COR-L47 (cell line): Measurements from ENCODE around the gene MSH5.

Experiments
- DNase-seq: peaks from one replicate; lab custom pipeline; 2025; lab: John Stamatoyannopoulos, UW

Gene MSH5

DNA sequence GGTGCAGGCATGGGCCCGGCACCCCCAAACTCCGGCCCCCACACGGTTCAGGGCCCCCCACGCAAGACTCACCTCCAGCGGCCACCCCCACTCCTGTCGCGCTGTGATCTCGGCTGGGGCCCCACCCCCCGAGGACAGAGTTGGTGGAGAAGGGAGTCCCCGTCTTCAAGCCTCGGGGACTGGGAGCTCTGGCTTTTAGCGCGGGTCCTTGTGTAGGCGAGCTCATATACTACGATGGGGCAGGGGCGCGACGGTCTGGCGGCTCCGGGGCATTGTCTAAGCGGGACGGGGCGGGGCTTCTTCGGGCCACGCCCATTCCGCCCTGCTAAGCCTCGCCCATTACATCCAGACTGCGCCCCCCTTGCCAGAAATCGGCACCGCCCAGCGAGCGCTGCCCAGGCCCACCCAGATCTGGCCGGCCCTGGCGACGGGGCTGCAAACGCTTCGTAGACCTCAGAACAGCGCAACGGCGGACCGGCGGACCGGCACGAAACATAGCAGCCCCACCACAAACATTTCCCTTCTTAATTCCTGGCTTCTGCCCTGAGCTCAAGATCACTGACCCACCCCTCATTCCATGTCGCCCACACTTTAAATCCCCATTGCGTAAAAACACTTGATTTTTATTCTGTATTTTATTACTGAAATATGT lies 9.7 kb upstream of the MSH5 start:
- no peak for DNase-seq

DNA sequence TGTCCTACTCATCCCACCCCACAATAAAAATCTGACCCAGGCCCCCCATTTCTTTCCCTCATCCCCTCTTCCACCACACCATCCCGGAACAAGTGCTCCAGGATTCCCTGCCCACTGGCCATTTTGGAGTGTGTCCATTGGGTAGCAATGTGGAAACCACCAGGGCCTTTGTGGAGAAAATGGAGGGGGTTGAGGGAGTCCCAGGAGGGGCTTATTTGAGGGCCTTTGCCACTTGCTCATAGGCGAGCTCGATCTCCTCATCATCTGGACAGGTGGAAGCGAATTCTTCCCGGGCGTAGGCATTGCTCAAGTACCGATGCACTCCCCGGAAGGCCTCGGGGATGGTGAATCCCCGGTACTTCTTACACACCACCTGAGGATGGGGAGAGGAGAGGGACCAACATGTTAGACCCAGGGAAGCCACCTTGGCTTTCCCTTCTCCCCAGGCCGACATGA lies 9.1 kb upstream of the MSH5 start:
- no peak for DNase-seq

DNA sequence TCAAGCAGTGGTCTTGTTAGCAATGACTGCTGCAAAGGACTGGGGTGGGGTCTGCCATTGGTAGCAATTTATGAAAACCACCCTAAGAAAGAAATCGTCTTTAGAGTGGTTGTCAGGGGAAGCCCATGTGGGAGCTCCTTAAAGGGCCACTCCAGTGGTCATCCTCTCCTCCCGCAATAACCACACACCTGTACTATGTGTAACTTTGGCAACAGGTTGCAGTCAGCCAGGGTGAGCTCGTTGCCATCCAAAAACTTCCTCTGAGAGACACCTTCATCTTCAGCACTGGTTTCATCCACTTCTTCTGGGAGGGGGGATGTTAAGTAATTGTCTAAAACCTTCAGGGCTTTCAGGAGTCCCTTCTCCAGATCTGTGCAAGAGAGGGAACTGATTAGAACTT lies 7.8 kb upstream of the MSH5 start:
- no peak for DNase-seq

DNA sequence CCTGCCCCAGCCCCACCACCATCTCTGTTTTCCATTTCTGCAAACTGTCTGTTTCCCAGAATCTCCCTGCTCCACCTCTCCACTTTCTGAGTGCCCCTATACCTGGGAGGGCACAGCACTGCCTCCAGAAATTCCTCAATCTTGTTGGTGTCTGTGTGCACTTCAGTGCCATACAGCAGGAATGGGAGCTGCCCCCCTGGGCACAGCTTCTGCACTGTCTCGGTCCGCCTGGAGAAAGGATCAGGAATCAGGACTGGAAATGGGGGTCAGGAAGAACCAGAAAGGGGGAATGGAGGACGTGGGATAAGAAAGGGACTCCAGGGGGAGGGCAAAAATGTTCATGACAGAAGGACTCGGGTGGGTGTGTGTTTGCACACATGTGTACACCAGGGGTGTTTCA lies 6.1 kb upstream of the MSH5 start:
- DNase-seq: no peak

DNA sequence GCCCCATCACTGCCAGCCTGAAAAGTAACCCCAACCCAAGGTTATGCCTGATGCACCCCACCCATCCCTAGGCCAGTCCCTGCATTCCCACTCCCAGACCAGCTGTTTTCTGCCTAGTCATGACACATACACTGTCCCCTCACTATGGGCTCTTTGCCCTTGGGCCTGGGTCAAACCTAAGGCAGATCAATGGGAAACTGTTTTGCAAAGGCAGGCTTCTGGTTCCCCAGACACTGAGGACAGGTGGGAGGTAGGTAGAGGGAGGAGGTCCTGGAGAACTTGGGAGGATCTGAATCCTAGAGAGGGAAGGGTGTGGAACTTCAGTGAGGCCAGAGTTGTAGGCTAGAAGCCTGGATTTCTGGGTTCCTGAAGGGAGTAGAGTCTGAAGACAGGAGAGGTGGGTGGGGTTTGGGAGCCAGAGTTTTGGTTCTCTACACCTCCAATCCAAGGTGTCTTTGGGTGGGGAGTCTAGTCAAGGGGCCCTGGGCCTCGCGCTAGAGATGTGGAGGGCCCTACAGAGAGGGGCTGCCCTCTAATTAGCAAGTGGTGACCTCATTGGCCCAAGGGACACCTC lies 5.5 kb upstream of the MSH5 start:
- DNase-seq: no peak

DNA sequence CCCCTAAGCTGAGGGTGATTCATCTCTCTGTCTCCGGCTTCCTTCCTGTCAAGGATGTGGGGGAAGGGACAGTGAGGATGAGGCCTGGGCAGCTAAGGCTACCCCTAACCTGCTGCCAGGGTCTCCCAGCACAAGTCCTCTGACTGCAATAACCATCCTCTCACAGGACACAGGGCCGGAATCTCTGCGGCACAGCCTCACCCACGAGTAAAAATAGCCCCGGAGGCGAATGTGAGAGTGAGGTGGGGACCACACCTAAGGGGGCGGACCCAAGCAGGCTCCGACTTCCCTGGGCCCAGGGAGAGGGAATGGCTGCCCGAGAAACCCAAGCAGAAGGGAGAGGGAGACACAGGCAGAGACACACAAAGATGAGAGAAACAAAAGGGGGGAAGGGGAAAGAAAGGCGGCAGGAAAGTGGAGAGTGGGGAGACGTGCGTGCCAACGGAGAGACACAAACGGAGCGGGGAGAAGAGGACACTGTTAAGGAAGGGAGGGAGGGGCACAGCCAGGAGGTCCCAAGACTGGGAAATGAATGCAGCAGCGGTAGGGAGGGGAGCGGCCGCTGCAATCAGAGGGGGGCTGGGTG lies 4.9 kb upstream of the MSH5 start:
- DNase-seq: no peak

DNA sequence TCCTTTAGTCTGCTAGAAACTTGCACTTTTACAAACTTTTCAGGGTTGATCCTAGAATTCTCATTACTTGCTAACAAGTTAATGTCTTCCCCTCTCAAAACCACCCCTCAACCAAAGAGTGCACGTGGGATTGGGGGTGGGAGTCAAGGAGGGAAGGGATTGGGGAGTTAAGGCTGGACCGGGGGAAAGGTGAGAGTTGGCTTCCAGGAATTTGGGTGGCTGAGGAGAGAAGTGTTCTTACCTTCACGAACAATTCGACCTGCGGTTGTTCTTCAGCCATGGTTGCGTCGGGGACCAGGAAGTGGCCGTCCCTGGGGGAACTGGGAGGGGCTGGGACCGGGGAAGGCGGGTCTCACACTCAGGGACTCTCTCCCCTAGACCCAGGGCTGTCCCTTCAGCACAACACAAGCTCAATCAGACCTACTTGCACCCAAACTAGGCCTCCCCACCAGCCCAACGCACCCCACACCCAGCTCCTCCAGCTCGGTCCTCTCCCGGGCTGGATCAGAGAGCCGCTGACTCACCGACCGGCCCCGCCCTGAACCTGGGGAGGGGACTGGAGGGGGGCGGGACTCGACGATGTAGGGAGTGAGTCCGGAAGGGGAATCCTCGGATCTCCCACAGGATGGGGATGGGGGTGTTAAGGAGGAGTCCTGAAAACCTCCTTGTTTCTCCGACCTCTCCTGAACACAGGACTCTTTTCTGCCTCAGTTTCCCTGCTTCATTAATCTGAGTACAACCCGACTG lies 3.6 kb upstream of the MSH5 start, which contains the start of gene CLIC1:
Gene CLIC1, minus strand, starts transcription at position 510 of the 747 bp plus-strand sequence. Its CDS starts 230 bp downstream, at position 280.
- DNase-seq: peak; percentile 63

DNA sequence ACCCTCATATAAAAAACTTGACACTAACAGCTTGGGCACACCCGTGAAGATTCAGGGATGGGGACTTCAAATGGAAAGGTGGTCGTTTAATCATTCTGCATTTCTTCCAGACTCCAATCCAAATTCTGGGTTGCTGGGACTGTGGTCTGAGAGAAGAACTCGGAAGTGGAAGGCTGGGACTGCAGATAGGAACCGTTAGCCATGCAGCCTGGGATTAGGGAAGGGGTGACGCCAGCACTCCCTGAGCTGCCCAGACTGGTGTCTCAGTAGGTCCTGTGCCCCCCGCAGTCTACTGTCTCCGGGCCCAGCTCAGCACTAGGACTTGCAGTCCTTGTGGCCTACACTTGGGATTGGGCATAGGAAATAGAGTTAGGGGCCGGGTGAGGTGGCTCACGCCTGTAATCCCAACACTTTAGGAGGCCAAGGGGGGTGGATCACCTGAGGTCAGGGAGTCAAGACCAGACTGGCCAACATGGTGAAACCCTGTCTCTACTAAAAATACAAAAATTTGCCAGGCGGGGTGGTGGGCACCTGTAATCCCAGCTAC lies 3.0 kb upstream of the MSH5 start:
- DNase-seq: no peak

DNA sequence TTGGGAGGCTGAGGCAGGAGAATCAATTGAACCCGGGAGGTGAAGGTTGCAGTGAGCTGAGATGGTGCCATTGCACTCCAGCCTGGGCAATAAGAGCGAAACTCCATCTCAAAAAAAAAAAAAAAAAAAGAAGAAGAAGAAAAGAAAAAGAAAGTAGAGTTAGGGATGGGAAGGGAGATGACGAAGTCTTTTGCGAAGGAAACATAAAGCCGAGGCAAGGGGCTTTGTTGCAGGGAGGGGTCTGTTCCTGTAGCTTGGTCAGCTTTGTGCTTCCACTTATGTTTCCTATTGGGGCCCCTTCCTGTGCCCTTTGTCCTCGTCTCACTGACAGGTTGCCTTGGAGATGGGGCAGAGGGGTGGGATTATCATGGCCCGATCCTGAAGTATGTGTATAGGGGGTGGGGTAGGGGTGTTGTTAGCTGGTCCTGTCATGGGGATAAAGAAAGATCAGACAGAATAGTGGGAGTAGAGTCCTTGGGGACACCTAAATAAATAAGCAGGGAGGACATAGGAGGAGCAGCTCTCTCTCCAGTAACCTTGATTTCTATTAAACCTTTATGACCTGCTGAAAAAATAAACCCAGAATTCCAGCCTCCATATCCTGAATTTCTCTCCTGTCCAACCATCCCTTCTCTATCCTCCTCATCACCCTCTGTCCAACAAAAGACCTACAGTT lies 2.4 kb upstream of the MSH5 start:
- no peak for DNase-seq

DNA sequence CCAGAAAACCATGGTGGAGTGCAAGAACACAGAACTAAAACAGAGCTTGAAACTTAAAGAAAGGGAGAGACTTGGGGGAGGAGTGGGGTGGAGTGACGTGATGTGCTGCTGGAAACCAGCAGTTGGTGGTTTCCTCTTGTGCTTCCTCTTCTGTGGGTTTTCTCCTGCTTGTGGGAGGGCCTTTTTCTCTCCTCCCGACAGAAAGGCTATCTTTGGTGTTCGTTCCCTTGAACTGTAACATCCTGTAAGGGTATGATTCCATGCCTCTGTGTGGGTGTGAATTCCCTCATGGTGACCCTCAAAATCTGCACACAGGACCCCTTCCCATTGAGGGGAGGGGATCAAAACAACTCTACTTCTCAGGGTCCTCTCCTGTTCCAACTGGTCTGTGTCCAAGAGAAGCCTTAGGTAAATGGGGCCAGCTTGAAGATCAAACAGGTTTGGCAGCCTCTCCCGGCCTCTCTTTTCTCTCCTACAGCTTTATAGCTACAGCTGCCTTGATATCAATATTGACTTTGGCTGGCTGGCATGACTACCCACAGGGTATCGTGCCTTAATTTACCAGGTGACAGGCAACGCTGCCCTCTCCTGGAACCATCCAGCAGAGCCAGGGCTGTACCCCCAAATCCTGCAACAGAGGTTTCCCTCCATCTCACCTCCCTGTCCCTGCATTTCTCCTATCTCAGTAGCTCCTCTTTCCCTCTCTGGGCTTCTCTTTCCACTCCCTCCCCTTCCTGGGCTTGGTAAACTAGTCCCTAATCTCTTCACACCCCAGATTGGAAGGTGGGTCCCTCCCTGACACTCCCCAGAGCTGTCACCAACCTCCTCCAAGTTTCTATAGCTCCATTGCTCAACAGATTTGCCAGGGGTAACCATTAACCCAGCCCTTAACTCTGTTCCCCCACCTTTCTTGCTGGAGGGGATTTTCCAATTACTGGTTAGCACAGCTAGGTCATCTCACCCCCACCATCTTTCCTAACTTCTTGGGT lies 1.5 kb upstream of the MSH5 start:
- peak; percentile 92 for DNase-seq

DNA sequence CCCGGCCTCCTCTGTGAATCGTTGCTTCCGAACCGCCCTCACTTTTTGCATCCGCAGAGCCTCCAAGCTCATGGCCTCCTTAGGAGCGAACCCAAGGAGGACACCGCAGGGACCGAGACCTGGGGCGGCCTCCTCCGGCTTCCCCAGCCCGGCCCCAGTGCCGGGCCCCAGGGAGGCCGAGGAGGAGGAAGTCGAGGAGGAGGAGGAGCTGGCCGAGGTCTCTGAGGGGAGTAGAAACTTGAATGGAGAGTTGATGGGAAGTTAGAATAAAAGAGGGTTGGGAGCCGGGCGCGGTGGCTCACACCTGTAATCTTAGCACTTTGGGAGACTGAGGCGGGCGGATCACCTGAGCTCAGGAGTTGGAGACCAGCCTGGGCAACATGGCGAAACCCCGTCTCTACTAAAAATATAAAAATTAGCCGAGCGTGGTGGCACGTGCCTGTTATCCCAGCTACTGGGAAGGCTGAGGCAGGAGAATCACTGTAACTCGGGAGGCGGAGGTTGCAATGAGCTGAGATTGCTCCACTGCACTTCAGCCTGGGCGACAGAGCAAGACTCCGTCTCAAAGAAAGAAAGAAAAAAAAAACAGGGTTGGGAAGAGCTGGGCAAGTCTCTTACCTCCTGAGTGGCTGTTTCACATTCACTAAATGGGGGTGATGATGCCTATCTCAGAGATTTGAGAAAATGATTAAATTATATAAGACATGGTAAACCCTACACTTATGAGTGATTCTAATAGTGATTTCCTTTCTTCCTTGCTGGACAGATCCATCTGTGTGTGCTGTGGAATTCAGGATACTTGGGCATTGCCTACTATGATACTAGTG lies 805 bp downstream of the MSH5 start:
- DNase-seq: no peak

DNA sequence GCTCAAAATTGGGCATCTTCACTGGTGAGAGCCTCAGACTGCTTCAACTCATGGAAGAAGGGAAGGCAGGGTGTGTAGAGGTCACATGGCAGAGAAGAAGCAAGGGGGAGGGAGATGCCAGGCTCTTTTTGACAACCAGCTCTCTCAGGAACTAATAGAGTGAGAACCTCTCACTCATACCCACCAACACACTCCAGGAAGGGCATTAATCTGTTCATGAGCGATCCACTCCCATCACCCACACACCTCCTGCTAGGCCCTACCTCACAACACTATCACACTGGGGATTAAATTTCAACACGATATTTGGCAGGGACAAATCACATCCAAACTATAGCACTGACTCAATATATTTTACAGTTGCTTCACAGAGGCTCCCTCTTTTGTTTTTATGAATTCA lies 2.0 kb downstream of the MSH5 start:
- DNase-seq: no peak

DNA sequence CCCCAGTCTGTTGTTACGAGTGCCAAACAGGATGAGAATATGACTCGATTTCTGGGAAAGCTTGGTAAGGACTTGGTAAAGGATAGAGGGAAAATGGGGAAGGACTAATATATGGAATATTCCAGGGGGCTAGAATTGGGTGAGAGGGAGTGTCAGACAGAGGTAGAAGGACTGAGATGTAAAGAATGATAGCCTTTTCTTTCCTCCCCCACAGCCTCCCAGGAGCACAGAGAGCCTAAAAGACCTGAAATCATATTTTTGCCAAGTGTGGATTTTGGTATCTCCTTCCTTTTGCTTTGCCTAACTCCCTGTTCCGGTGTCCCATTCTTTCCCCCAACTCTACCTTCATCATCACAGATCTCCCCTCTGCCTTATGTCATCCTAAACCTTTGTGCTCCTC lies 3.1 kb downstream of the MSH5 start:
- DNase-seq: no peak

DNA sequence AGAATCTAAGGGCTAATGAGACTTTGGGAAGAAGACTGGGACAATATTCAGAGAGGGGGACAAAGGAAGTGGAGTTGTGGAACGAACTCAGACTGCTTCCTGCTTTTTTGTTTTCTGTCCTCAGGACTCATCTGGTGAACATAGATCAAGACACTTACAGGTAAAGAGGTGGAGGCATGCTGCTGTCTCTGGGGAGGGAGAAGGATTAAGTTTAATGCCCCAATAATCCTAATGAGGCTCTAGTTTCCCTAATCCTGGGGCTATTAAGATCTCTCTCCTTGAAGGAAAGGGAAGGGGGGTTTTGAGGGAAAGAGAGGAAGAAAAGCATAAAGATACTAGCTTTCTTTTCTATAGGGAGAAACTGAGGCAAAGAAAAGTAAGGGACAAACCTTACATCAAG lies 4.6 kb downstream of the MSH5 start:
- no peak for DNase-seq

DNA sequence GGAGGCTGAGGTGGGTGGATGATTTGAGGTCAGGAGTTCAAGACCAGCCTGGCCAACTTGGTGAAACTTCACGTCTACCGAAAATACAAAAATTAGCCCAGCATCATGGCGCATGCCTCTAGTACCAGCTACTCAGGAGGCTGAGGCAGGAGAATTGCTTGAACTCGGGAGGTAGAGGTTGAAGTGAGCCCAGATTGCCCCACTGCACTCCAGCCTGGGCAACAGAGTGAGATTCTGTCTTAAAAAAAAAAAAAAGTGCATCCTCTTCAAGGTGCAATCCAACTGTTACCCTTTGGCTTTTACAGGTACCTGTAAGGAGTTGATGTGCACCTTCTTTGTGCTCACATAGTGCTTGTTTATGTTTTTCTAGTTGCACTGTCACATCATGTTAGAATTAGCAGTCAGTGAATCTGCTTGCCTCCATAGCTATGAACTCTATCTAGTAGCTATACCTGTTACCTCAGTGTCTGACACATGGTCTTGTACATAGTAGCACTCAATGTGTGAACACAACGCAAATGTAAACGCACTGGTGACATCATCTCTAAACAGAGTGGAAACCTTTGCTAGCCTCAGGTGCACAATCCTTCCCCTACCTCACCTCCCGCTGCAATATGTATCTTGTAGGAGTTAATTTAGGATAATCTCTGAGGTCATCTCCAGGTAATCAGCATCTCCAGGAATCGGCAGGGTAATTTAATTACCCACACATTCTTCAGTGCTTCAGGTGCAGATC lies 9.7 kb downstream of the MSH5 start:
- DNase-seq: no peak

DNA sequence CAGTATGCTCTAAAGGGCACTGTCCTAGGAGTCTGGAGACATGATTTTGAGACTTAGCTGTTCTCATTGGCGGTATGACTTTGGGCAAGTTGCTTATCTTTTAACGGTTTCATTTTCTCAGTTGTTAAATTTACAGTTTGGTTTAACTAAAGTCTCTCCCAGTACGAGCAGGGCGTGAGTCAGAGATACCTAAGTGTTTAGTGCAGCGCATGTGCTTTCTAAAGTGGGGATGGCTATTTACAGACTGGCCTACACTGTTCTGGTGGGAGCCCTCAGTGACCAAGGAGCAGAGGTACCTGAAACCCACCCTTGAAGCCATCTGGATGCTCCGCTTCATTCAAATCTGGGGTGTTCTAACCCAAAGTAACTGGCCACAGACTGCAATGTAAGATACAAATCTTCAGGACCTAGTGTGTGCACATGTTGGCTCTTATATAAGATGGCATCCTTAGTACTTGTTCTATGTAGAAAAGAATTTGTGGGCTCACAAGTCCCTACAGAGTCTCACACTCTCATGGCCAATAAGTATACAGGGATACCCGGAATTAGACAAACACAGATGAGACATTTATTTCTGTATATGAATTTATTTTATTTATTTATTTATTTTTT lies 10.7 kb downstream of the MSH5 start:
- DNase-seq: no peak

DNA sequence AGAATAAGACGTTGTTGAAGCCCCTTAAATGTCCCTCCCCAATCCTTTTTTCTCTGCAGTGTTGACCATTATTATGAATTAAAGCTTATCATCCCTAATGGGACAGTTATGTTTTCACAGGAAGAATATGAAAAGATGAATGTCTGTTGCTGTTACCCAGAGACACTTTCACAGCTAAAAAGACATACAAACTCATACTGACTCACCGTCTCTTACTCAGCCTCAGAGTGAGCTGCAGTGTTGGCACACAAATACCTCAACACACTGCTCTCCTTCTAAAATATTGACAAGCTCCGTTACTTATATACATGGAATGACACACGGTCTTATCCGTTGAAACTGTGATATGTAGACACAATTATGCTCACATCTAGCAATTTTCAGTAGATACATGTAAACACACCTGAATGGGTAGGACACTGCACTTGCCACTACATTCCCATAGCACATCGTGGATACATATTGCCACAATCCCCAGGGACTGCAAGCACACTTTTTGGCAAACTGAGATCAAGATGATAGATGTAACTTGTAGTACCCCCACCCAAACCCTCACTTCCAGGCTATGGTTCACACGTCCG lies 13.0 kb downstream of the MSH5 start:
- no peak for DNase-seq

DNA sequence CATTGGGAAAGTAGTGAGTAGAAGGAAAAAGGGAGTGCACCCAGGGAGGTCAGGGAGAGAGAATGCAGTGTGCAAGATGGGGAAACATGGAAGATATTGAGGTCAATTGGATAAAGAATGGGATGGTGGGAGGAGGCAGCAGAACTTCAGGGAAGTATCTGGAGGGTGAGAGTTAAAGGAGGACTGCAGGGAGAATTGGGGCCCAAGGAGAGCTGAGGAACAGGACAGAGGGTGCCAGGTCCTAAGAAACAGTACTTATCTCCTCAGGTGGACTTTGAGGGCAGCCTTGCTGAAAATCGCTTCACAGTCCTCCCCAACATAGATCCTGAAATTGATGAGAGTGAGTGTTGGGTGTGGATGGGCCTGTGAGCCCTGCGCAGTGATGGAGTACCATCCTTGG lies 18.5 kb downstream of the MSH5 start:
- no peak for DNase-seq
